C4-2B (cell line): Measurements from ENCODE around the gene P2RX7.

ENCODE experiments used
- ZFX ChIP-seq: fragments of 450-650 bp; IDR thresholded peaks from 2 replicates; pipeline ENCODE4 v1.6.1; 2017
- TF ChIP-seq, protein P1 (sequence below): fragments of 450-650 bp; conservative IDR thresholded peaks from 2 replicates; pipeline ENCODE4 v1.5.1; 2017; ENCODE audit warnings: mild to moderate bottlenecking

DNA sequence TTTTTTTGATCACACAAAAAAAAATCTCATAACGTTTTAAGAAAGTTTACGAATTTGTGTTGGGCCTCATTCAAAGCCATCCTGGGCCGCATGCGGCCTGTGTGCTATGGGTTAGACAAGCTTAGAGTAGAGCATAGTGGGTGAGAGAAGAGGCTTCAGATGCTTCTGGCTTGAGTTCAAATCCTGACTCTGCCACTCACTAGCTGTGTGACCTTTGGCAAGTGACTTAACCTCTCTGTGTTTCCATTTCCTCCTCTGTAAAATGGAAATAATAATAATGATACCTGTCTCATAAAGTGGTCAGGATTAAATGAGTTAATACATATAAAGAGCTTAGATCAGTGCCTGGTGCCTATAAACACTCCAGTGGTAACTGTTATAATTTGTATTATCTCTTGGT, 83.4 kb downstream of the P2RX7 start:
- TF ChIP-seq, protein P1, sequence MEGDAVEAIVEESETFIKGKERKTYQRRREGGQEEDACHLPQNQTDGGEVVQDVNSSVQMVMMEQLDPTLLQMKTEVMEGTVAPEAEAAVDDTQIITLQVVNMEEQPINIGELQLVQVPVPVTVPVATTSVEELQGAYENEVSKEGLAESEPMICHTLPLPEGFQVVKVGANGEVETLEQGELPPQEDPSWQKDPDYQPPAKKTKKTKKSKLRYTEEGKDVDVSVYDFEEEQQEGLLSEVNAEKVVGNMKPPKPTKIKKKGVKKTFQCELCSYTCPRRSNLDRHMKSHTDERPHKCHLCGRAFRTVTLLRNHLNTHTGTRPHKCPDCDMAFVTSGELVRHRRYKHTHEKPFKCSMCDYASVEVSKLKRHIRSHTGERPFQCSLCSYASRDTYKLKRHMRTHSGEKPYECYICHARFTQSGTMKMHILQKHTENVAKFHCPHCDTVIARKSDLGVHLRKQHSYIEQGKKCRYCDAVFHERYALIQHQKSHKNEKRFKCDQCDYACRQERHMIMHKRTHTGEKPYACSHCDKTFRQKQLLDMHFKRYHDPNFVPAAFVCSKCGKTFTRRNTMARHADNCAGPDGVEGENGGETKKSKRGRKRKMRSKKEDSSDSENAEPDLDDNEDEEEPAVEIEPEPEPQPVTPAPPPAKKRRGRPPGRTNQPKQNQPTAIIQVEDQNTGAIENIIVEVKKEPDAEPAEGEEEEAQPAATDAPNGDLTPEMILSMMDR, result no peak
- TF ChIP-seq ZFX, result no peak
